Testis (tissue), 2 donors: ENCODE data around the gene DDX19B.

Experiments
- POLR2A ChIP-seq: fragments of 450-650 bp; IDR thresholded peaks from one replicate; pipeline ENCODE4 v1.6.1; 2017; ENCODE audit warnings: antibody characterized with exemption, mild to moderate bottlenecking, moderate library complexity
- TF ChIP-seq, protein P1 (sequence below), 3 experiments: fragments of 450-650 bp in 2 of 3; fragments of 200-600 bp in 1 of 3; sonication (generic) in 1 of 3; IDR thresholded peaks; one replicate each; pipeline ENCODE4 v1.5.1; 2016 to 2019; ENCODE audit warnings: antibody characterized with exemption in 3 of 3, mild to moderate bottlenecking in 2 of 3, moderate library complexity in 1 of 3

DNA sequence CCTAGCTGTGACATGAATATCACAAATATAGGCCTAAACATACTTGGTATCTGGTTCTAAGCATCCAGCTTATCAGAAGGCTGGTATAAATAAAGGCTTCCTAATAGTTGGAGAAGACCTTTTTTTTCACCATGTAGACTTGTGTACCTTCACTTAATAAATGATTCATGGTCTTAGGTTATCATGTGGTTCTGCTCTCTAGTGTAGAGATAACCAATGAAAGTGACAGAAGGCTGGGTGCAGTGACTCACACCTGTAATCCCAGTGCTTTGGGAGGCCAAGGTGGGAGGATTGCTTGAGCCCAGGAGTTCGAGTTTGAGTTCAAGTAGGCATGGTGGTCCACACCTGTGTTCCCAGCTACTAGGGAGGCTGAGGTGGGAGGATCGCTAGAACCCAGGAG is 50.8 kb downstream of the DDX19B start:
- TF ChIP-seq, protein P1, sequence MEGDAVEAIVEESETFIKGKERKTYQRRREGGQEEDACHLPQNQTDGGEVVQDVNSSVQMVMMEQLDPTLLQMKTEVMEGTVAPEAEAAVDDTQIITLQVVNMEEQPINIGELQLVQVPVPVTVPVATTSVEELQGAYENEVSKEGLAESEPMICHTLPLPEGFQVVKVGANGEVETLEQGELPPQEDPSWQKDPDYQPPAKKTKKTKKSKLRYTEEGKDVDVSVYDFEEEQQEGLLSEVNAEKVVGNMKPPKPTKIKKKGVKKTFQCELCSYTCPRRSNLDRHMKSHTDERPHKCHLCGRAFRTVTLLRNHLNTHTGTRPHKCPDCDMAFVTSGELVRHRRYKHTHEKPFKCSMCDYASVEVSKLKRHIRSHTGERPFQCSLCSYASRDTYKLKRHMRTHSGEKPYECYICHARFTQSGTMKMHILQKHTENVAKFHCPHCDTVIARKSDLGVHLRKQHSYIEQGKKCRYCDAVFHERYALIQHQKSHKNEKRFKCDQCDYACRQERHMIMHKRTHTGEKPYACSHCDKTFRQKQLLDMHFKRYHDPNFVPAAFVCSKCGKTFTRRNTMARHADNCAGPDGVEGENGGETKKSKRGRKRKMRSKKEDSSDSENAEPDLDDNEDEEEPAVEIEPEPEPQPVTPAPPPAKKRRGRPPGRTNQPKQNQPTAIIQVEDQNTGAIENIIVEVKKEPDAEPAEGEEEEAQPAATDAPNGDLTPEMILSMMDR (IDR thresholded peaks at IDR 0.05): no peak
- TF ChIP-seq POLR2A: no peak
